WTC11 (cell line): ENCODE data around the gene DLG5. TPM values are rescaled to one million over a fixed set of nuclear protein-coding genes. Genes with fewer than 3 reads are reported as not detected.

Source experiments
- ATAC-seq: fragments of 200-7000 bp; cut with Tn5 transposase; 2 replicates; pipeline ENCODE4 v1.10.0; 2021; ENCODE audit warnings: mild to moderate bottlenecking, moderate library complexity
- CTCF ChIA-PET: fragments of 300-600 bp; sonication (Branson Sonifier 250); formaldehyde crosslinking; loops from one replicate; lab custom pipeline; 2021; ENCODE audit warnings: antibody characterized with exemption; lab: Charles Lee
- POLR2A ChIA-PET: fragments of 350-600 bp; sonication (Branson Sonifier 250); formaldehyde crosslinking; loops from one replicate; lab custom pipeline; 2021; ENCODE audit warnings: antibody characterized with exemption; lab: Charles Lee
- DNase-seq: peaks from one replicate; pipeline ENCODE4 v3.0.0; 2021; ENCODE audit warnings: low spot score
- H3K27ac Mint-ChIP-seq: 2 replicates; pipeline ENCODE4 v1.8.0; 2021; ENCODE audit warnings: mixed read lengths
- H3K27me3 Mint-ChIP-seq: 2 replicates; pipeline ENCODE4 v1.8.0; 2021; ENCODE audit warnings: low read depth, mild to moderate bottlenecking, moderate library complexity, mixed read lengths
- H3K36me3 Mint-ChIP-seq: 2 replicates; pipeline ENCODE4 v1.8.0; 2021; ENCODE audit warnings: mixed read lengths
- H3K4me1 Mint-ChIP-seq: 2 replicates; pipeline ENCODE4 v1.8.0; 2022; ENCODE audit warnings: mixed read lengths
- H3K4me3 Mint-ChIP-seq: 2 replicates; pipeline ENCODE4 v1.8.0; 2021; ENCODE audit warnings: mild to moderate bottlenecking, moderate library complexity, mixed read lengths
- H3K9me3 Mint-ChIP-seq: 2 replicates; pipeline ENCODE4 v1.8.0; 2021; ENCODE audit warnings: mixed read lengths
- ATF3 ChIP-seq: sonication (generic); formaldehyde crosslinking; conservative IDR thresholded peaks from 2 replicates; pipeline ENCODE4 v1.8.1; 2022; ENCODE audit warnings: mild to moderate bottlenecking, missing genetic modification reagents
- CDX4 ChIP-seq: fragments of 250-450 bp; sonication (Bioruptor Pico); IDR thresholded peaks from 2 replicates; pipeline ENCODE4 v1.9.0; 2021; ENCODE audit warnings: moderate library complexity, mild to moderate bottlenecking, inconsistent platforms, borderline replicate concordance
- CREB1 ChIP-seq: sonication (generic); formaldehyde crosslinking; IDR thresholded peaks from 2 replicates; pipeline ENCODE4 v1.8.0; 2023; ENCODE audit warnings: mild to moderate bottlenecking, missing genetic modification reagents
- E2F1 ChIP-seq: sonication (generic); formaldehyde crosslinking; IDR thresholded peaks from 2 replicates; pipeline ENCODE4 v1.8.0; 2022; ENCODE audit warnings: mild to moderate bottlenecking, missing genetic modification reagents
- ETV6 ChIP-seq: sonication (generic); formaldehyde crosslinking; IDR thresholded peaks from 2 replicates; pipeline ENCODE4 v1.8.1; 2022; ENCODE audit warnings: mild to moderate bottlenecking, missing genetic modification reagents
- FOXK1 ChIP-seq: sonication (generic); formaldehyde crosslinking; IDR thresholded peaks from 2 replicates; pipeline ENCODE4 v1.8.0; 2022; ENCODE audit warnings: mild to moderate bottlenecking, moderate library complexity, missing genetic modification reagents
- FOXP1 ChIP-seq: sonication (generic); formaldehyde crosslinking; IDR thresholded peaks from 2 replicates; pipeline ENCODE4 v1.8.0; 2022; ENCODE audit warnings: missing genetic modification reagents, mild to moderate bottlenecking, moderate library complexity, borderline replicate concordance
- HMGA2 ChIP-seq: fragments of 250-450 bp; sonication (Bioruptor Pico); IDR thresholded peaks from 2 replicates; pipeline ENCODE4 v1.4.0; 2021; ENCODE audit warnings: mild to moderate bottlenecking, moderate library complexity
- MYBL2 ChIP-seq: sonication (generic); formaldehyde crosslinking; IDR thresholded peaks from 2 replicates; pipeline ENCODE4 v1.8.1; 2023; ENCODE audit warnings: mild to moderate bottlenecking, moderate library complexity, missing genetic modification reagents
- NFE2L1 ChIP-seq: sonication (generic); formaldehyde crosslinking; IDR thresholded peaks from 2 replicates; pipeline ENCODE4 v1.8.1; 2023; ENCODE audit warnings: missing genetic modification reagents
- NR3C1 ChIP-seq: sonication (generic); formaldehyde crosslinking; conservative IDR thresholded peaks from 2 replicates; pipeline ENCODE4 v1.8.1; 2023; ENCODE audit warnings: low read depth, mild to moderate bottlenecking, missing genetic modification reagents
- SMAD4 ChIP-seq: sonication (generic); formaldehyde crosslinking; IDR thresholded peaks from 2 replicates; pipeline ENCODE4 v1.8.0; 2022; ENCODE audit warnings: mild to moderate bottlenecking, missing genetic modification reagents
- SOX15 ChIP-seq: fragments of 250-450 bp; sonication (Bioruptor Pico); IDR thresholded peaks from 2 replicates; pipeline ENCODE4 v1.9.0; 2021; ENCODE audit warnings: mild to moderate bottlenecking
- SP1 ChIP-seq: sonication (generic); formaldehyde crosslinking; conservative IDR thresholded peaks from 2 replicates; pipeline ENCODE4 v1.8.1; 2022; ENCODE audit warnings: missing genetic modification reagents
- STAT6 ChIP-seq: sonication (generic); formaldehyde crosslinking; conservative IDR thresholded peaks from 2 replicates; pipeline ENCODE4 v1.8.1; 2023; ENCODE audit warnings: mild to moderate bottlenecking, low read depth, missing genetic modification reagents, moderate library complexity
- TEAD4 ChIP-seq: sonication (generic); formaldehyde crosslinking; IDR thresholded peaks from 2 replicates; pipeline ENCODE4 v1.8.0; 2022; ENCODE audit warnings: mild to moderate bottlenecking, missing genetic modification reagents
- USF1 ChIP-seq: sonication (generic); formaldehyde crosslinking; IDR thresholded peaks from 2 replicates; pipeline ENCODE4 v1.8.0; 2022; ENCODE audit warnings: mild to moderate bottlenecking, missing genetic modification reagents
- ZBTB21 ChIP-seq: sonication (generic); formaldehyde crosslinking; IDR thresholded peaks from 2 replicates; pipeline ENCODE4 v1.8.1; 2023; ENCODE audit warnings: mild to moderate bottlenecking, missing genetic modification reagents, borderline replicate concordance
- ZNF121 ChIP-seq: sonication (generic); formaldehyde crosslinking; IDR thresholded peaks from 2 replicates; pipeline ENCODE4 v1.8.0; 2023; ENCODE audit warnings: missing genetic modification reagents
- ZNF138 ChIP-seq: sonication (generic); formaldehyde crosslinking; conservative IDR thresholded peaks from 2 replicates; pipeline ENCODE4 v1.8.1; 2022; ENCODE audit warnings: mild to moderate bottlenecking, moderate library complexity, missing genetic modification reagents
- ZNF396 ChIP-seq: fragments of 250-450 bp; sonication (Bioruptor Pico); IDR thresholded peaks from 2 replicates; pipeline ENCODE4 v1.8.0; 2021; ENCODE audit warnings: mild to moderate bottlenecking, moderate library complexity, borderline replicate concordance
- ZNF423 ChIP-seq: fragments of 250-450 bp; sonication (Bioruptor Pico); IDR thresholded peaks from 2 replicates; pipeline ENCODE4 v2.1.2; 2022; ENCODE audit warnings: mild to moderate bottlenecking, moderate library complexity
- total RNA-seq: library from RNA; stranded (reverse); gene quantifications from 3 replicates; pipeline ENCODE4 v1.2.3, GENCODE V29; 2021

DLG5 gene
- total RNA-seq, 1 experiment from 2014 or later: 65.5 TPM

GRCh38 chr10:77805676-77806075 is 120.9 kb downstream of the DLG5 start:
- Mint-ChIP-seq H3K4me1 (peaks cover 27% of the 10 kb centered on the region), H3K27ac (no peak overlapping the region), H3K36me3 (peaks cover 51% of the 10 kb centered on the region), H3K27me3 (no peaks in the 10 kb centered on the region), H3K4me3 (no peak overlapping the region), H3K9me3 (no peaks in the 10 kb centered on the region)
- DNase-seq (no peak), ATAC-seq (no peak)
- TF ChIP-seq MYBL2 (CRISPR knock-in tag) (no peak), ZBTB21 (no peak), ZNF423 (no peak), NR3C1 (CRISPR knock-in tag) (no peak), SP1 (CRISPR knock-in tag) (no peak), ZNF121 (CRISPR knock-in tag) (no peak), NFE2L1 (no peak), E2F1 (CRISPR knock-in tag) (no peak), FOXK1 (CRISPR knock-in tag) (no peak), ETV6 (CRISPR knock-in tag) (no peak), HMGA2 (CRISPR knock-in tag) (no peak), ZNF138 (CRISPR knock-in tag) (no peak), USF1 (CRISPR knock-in tag) (no peak), CREB1 (CRISPR knock-in tag) (no peak), SOX15 (CRISPR knock-in tag) (no peak), CDX4 (CRISPR knock-in tag) (no peak), TEAD4 (no peak), ATF3 (CRISPR knock-in tag) (no peak), ZNF396 (no peak)
- POLR2A ChIA-PET: no interaction called here
- CTCF ChIA-PET: interaction anchor here (1.5 kb wide), 1 partner anchor 169 kb away, joined by 3 read pairs; no protein-coding TSS in a partner anchor

- no peaks in the 10 kb centered on the region for H3K27me3 Mint-ChIP-seq
- DNase-seq (no peak), ATAC-seq (no peak)
- H3K4me1 Mint-ChIP-seq: peaks cover 27% of the 10 kb centered on the region
- POLR2A ChIA-PET: no interaction called here
- H3K27ac Mint-ChIP-seq: no peak overlapping the region
- TF ChIP-seq FOXP1 (CRISPR knock-in tag) (no peak), ZNF138 (CRISPR knock-in tag) (no peak), SMAD4 (CRISPR knock-in tag) (no peak), STAT6 (CRISPR knock-in tag) (no peak)
- CTCF ChIA-PET: interaction anchor here (0.6 to 1.5 kb wide), 3 partner anchors 93 to 170 kb away, joined by 3 to 4 read pairs (median 3); no protein-coding TSS in a partner anchor
- no peaks in the 10 kb centered on the region for H3K9me3 Mint-ChIP-seq
- H3K36me3 Mint-ChIP-seq: peaks cover 53% of the 10 kb centered on the region
- H3K4me3 Mint-ChIP-seq: no peak overlapping the region
Observed at GRCh38 chr10:77804371-77804770, 122.2 kb downstream of the DLG5 start.
